ENCODE measurements around the gene SAMHD1. TPM values are rescaled to one million over a fixed set of nuclear protein-coding genes. Genes with fewer than 3 reads are reported as not detected.

Gene SAMHD1
- total RNA-seq, 1 donor, result 32.6 TPM

DNA sequence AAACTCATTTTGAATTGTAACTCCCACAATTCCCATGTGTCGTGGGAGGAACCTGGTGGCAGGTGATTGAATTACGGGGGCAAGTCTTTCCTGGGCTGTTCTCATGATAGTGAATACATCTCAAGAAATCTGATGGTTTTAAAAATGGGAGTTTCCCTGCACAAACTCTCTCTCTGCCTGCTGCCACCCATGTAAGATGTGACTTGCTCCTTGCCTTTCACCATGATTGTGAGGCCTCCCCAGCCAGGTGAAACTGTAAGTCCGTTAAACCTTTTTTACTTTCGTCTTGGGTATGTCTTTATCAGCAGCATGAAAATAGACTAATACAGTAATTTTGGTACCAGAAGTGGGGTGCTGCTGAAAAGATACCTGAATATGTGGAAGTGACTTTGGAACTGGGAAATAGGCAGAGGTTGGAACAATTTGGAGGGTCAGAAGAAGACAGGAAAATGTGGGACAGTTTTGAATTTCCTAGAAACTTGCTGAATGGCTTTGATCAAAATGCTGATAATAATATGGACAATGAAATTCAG is 41.4 kb upstream of the SAMHD1 start:
- Histone ChIP-seq H3K36me3 (ENCODE audit: insufficient read depth, low read length) (no peaks in the 10 kb centered on the region), H3K4me3 (ENCODE audit: insufficient read depth, low read length) (no peak overlapping the region), H4K20me1 (ENCODE audit: insufficient read depth, low read length) (no peaks in the 10 kb centered on the region), H3K27me3 (ENCODE audit: insufficient read depth, low read length) (no peaks in the 10 kb centered on the region), H3K4me1 (ENCODE audit: insufficient read depth, low read length) (no peaks in the 10 kb centered on the region), H3K4me2 (ENCODE audit: insufficient read depth, low read length) (no peak overlapping the region), H3K9me3 (ENCODE audit: low read depth, low read length) (no peaks in the 10 kb centered on the region), H2AFZ (ENCODE audit: low read length) (no peak overlapping the region), H3K79me2 (ENCODE audit: insufficient read depth, low read length) (no peaks in the 10 kb centered on the region), H3K27ac (ENCODE audit: low read depth, low read length) (no peak overlapping the region)
- TF ChIP-seq, protein P1, sequence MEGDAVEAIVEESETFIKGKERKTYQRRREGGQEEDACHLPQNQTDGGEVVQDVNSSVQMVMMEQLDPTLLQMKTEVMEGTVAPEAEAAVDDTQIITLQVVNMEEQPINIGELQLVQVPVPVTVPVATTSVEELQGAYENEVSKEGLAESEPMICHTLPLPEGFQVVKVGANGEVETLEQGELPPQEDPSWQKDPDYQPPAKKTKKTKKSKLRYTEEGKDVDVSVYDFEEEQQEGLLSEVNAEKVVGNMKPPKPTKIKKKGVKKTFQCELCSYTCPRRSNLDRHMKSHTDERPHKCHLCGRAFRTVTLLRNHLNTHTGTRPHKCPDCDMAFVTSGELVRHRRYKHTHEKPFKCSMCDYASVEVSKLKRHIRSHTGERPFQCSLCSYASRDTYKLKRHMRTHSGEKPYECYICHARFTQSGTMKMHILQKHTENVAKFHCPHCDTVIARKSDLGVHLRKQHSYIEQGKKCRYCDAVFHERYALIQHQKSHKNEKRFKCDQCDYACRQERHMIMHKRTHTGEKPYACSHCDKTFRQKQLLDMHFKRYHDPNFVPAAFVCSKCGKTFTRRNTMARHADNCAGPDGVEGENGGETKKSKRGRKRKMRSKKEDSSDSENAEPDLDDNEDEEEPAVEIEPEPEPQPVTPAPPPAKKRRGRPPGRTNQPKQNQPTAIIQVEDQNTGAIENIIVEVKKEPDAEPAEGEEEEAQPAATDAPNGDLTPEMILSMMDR (IDR thresholded peaks at IDR 0.05; ENCODE audit: extremely low read depth, low read depth, low read length), result no peak
- DNase-seq (ENCODE audit: insufficient read length, low spot score, missing footprints), result no peak

DNA sequence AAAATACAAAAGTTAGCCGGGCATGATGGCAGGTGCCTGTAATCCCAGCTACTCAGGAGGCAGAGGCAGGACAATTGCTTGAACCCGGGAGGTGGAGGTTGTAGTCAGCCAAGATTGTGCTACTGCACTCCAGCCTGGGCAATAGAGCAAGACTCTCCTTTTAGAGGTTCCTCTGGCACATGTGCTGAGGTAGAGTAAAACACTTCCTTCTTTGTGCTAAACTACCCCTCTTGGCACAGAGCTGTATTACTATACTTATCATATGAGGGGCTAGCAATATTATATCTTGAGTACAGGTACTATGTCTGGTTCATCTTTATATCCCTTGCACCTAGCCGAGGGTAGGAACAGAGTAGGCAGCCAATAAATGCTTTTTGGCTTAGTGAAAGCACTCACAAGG is 40.2 kb upstream of the SAMHD1 start:
- Histone ChIP-seq H3K27me3 (ENCODE audit: insufficient read depth, low read length) (no peaks in the 10 kb centered on the region), H3K79me2 (ENCODE audit: insufficient read depth, low read length) (no peaks in the 10 kb centered on the region), H3K4me3 (ENCODE audit: insufficient read depth, low read length) (no peak overlapping the region), H3K4me1 (ENCODE audit: insufficient read depth, low read length) (no peaks in the 10 kb centered on the region), H3K9me3 (ENCODE audit: low read depth, low read length) (no peaks in the 10 kb centered on the region), H2AFZ (ENCODE audit: low read length) (no peak overlapping the region), H3K27ac (ENCODE audit: low read depth, low read length) (no peak overlapping the region), H3K36me3 (ENCODE audit: insufficient read depth, low read length) (no peaks in the 10 kb centered on the region), H4K20me1 (ENCODE audit: insufficient read depth, low read length) (no peaks in the 10 kb centered on the region), H3K4me2 (ENCODE audit: insufficient read depth, low read length) (no peak overlapping the region)
- no peak for DNase-seq (ENCODE audit: insufficient read length, low spot score, missing footprints)
- TF ChIP-seq, protein P1 (IDR thresholded peaks at IDR 0.05; ENCODE audit: extremely low read depth, low read depth, low read length), result no peak

DNA sequence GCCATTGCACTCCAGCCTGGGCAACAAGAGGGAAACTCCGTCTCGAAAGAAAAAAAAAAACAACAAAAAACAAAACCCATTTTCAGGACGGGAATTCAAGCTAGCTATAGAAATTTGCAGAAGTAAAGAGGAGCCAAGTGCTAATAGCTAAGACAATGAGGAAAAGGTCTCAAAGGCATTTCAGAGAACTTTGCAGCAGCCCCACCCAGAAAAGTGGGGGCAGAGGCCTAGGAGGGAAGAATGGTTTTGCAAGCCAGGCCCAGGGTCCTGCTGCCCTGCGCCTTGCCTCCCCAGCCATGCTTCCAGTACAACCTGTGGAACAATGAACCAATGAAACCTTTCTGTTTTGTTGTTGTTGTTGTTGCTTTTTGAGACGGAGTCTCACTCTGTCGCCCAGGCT is 38.3 kb upstream of the SAMHD1 start:
- no peak overlapping the region for H3K4me2 ChIP-seq (ENCODE audit: insufficient read depth, low read length)
- H3K9me3 ChIP-seq (ENCODE audit: low read depth, low read length), result no peaks in the 10 kb centered on the region
- H3K36me3 ChIP-seq (ENCODE audit: insufficient read depth, low read length), result no peaks in the 10 kb centered on the region
- H3K27me3 ChIP-seq (ENCODE audit: insufficient read depth, low read length), result no peaks in the 10 kb centered on the region
- no peaks in the 10 kb centered on the region for H4K20me1 ChIP-seq (ENCODE audit: insufficient read depth, low read length)
- H3K4me3 ChIP-seq (ENCODE audit: insufficient read depth, low read length), result no peak overlapping the region
- TF ChIP-seq, protein P1 (IDR thresholded peaks at IDR 0.05; ENCODE audit: extremely low read depth, low read depth, low read length), result no peak
- DNase-seq (ENCODE audit: insufficient read length, low spot score, missing footprints), result no peak
- H3K4me1 ChIP-seq (ENCODE audit: insufficient read depth, low read length), result no peaks in the 10 kb centered on the region
- H3K79me2 ChIP-seq (ENCODE audit: insufficient read depth, low read length), result no peaks in the 10 kb centered on the region
- no peak overlapping the region for H2AFZ ChIP-seq (ENCODE audit: low read length)
- no peak overlapping the region for H3K27ac ChIP-seq (ENCODE audit: low read depth, low read length)

DNA sequence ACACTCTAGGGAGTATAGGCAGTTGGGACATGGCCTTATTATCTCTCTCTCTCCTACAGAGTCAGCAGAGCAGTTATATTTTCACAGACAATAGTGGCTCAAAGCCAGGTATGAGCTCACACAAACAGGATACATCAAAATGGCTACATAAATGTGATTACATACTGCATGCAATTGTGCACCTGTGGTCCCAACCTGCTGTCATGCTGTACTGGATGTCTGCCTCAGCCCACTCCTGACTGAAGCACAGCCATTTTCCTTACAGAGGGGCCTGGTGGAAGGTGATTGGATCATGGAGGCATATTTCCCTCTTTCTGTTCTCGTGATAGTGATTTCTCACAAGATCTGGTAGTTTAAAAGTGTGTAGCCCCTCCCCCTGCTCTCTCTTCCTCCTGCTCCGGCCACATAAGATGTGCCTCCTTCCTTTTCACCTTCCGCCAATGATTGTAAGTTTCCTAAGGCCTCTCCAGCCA is 37.0 kb upstream of the SAMHD1 start:
- no peak for DNase-seq (ENCODE audit: insufficient read length, low spot score, missing footprints)
- TF ChIP-seq, protein P1 (IDR thresholded peaks at IDR 0.05; ENCODE audit: extremely low read depth, low read depth, low read length), result no peak

More for the DNA sequence above, 37.0 kb upstream of the SAMHD1 start:
- H3K27me3 ChIP-seq (ENCODE audit: insufficient read depth, low read length), result no peaks in the 10 kb centered on the region
- no peak overlapping the region for H3K27ac ChIP-seq (ENCODE audit: low read depth, low read length)
- H3K4me1 ChIP-seq (ENCODE audit: insufficient read depth, low read length), result no peaks in the 10 kb centered on the region
- no peaks in the 10 kb centered on the region for H3K79me2 ChIP-seq (ENCODE audit: insufficient read depth, low read length)
- no peak overlapping the region for H3K4me2 ChIP-seq (ENCODE audit: insufficient read depth, low read length)
- no peaks in the 10 kb centered on the region for H3K36me3 ChIP-seq (ENCODE audit: insufficient read depth, low read length)
- H3K4me3 ChIP-seq (ENCODE audit: insufficient read depth, low read length), result no peak overlapping the region
- no peaks in the 10 kb centered on the region for H4K20me1 ChIP-seq (ENCODE audit: insufficient read depth, low read length)
- no peaks in the 10 kb centered on the region for H3K9me3 ChIP-seq (ENCODE audit: low read depth, low read length)
- peak overlapping the region; percentile 74 for H2AFZ ChIP-seq (ENCODE audit: low read length)

Measured in osteoblast (primary cell).